K562 (cell line): Measurements from ENCODE around the gene REX1BD. TPM values are rescaled to one million over a fixed set of nuclear protein-coding genes. Genes with fewer than 3 reads are reported as not detected.

Source experiments
- ATAC-seq: fragments of 200-7000 bp; cut with Tn5 transposase; 3 replicates; pipeline ENCODE4 v1.9.1; 2020; ENCODE audit warnings: moderate library complexity
- BruUV-seq: library from RNA; stranded (reverse); fragments of 400-500 nt; replicated peaks from 2 replicates; lab custom pipeline; 2021; lab: Mats Ljungman, UMichigan
- CTCF ChIA-PET: fragments of 300-600 bp; formaldehyde crosslinking; extraction: SDS; loops from one replicate; lab custom pipeline; 2021; ENCODE audit warnings: low intra/inter-chr PET ratio; lab: Yijun Ruan, JAX
- POLR2A ChIA-PET: fragments of 300-600, 350-650 bp; sonication (Branson Sonifier 250); formaldehyde crosslinking; extraction: SDS; loops from one replicate; lab custom pipeline; 2021; ENCODE audit warnings: antibody characterized with exemption, inconsistent platforms; lab: Yijun Ruan, JAX
- DNase-seq, 4 experiments: peaks; one replicate each; pipeline versions ENCODE4 v3.0.0 to v3.0.0-alpha.2; 2011 to 2018; ENCODE audit warnings: low spot score in 3 of 4, mixed read lengths in 3 of 4; ENCODE audit errors: extremely low read depth in 1 of 4
- FAIRE-seq: peaks from 2 replicates; lab custom pipeline; 2011; peaks lifted over from hg19 to GRCh38; lab: Jason Lieb, UNC
- H2AFZ ChIP-seq: 2 replicates; pipeline ENCODE4 v1.6.0; 2011; ENCODE audit warnings: low read depth, low read length, control low read depth, inconsistent platforms
- H3K27ac ChIP-seq: fragments of 200-600 bp; 3 replicates; pipeline ENCODE4 v1.8.0; 2011; ENCODE audit warnings: low read depth, mild to moderate bottlenecking, control low read depth, inconsistent platforms, low read length, moderate library complexity, mixed read lengths; ENCODE audit errors: extremely low read depth
- H3K27me3 ChIP-seq, 2 experiments: fragments of 300-600 bp in 1 of 2; 2 replicates in 1 of 2; 3 replicates in 1 of 2; pipeline versions ENCODE4 v1.6.0 to v1.8.0; 2011; ENCODE audit warnings: inconsistent platforms in 2 of 2, low read length in 2 of 2, mild to moderate bottlenecking in 1 of 2, mixed read lengths in 1 of 2, moderate library complexity in 1 of 2; ENCODE audit not compliant: control insufficient read depth in 2 of 2, insufficient read depth in 2 of 2
- H3K36me3 ChIP-seq: fragments of 300-600 bp; 3 replicates; pipeline ENCODE4 v1.8.0; 2011; ENCODE audit warnings: mild to moderate bottlenecking, low read length, inconsistent platforms; ENCODE audit not compliant: control insufficient read depth, insufficient read depth
- H3K4me1 ChIP-seq, 2 experiments: fragments of 200-600 bp in 1 of 2; replicated peaks in 1 of 2; 2 replicates in 1 of 2; 3 replicates in 1 of 2; pipeline versions ENCODE4 v1.5.1 to v1.8.0; 2011; ENCODE audit warnings: inconsistent platforms in 2 of 2, low read length in 2 of 2, mild to moderate bottlenecking in 1 of 2, mixed read lengths in 1 of 2, moderate library complexity in 1 of 2; ENCODE audit not compliant: control insufficient read depth in 2 of 2, insufficient read depth in 2 of 2
- H3K4me2 ChIP-seq: 2 replicates; pipeline ENCODE4 v1.6.1; 2011; ENCODE audit warnings: low read length, control low read depth, inconsistent platforms, mixed read lengths; ENCODE audit not compliant: insufficient read depth
- H3K4me3 ChIP-seq: fragments of 200-600 bp; sonication (generic), shearing (Covaris generic); 2 replicates; pipeline ENCODE4 v1.5.1; 2016; ENCODE audit warnings: control low read depth, inconsistent platforms
- H3K79me2 ChIP-seq: fragments of 200-600 bp; 3 replicates; pipeline ENCODE4 v1.8.0; 2011; ENCODE audit warnings: low read length, inconsistent platforms; ENCODE audit not compliant: control insufficient read depth, insufficient read depth
- H3K9ac ChIP-seq, 2 experiments: 2 replicates each; pipeline versions ENCODE4 v1.6.0 to v1.6.1; 2011; ENCODE audit warnings: low read depth in 2 of 2, low read length in 2 of 2, control low read depth in 1 of 2, inconsistent platforms in 1 of 2, mild to moderate bottlenecking in 1 of 2, mixed read lengths in 1 of 2; ENCODE audit not compliant: insufficient read depth in 1 of 2
- H3K9me1 ChIP-seq: one replicate; pipeline ENCODE4 v1.6.0; 2011; ENCODE audit warnings: inconsistent platforms, mild to moderate bottlenecking, low read length, moderate library complexity; ENCODE audit not compliant: control insufficient read depth, insufficient read depth
- H3K9me3 ChIP-seq: replicated peaks from 2 replicates; pipeline ENCODE4 v1.5.1; 2011; ENCODE audit warnings: low read depth, low read length, inconsistent platforms; ENCODE audit not compliant: control insufficient read depth, insufficient read depth
- H4K20me1 ChIP-seq: replicated peaks from 2 replicates; pipeline ENCODE4 v1.6.1; 2011; ENCODE audit warnings: low read length, inconsistent platforms, mixed read lengths; ENCODE audit not compliant: control insufficient read depth, insufficient read depth
- EGR1 ChIP-seq: fragments of 450-650 bp; conservative IDR thresholded peaks from 2 replicates; pipeline ENCODE4 v1.6.1; 2017; ENCODE audit warnings: mild to moderate bottlenecking
- EP300 ChIP-seq: IDR thresholded peaks from 2 replicates; pipeline ENCODE4 v1.6.1; 2012; ENCODE audit warnings: low read length, improper control_type of control experiment
- MYNN ChIP-seq, 2 experiments: sonication (generic); formaldehyde crosslinking in 1 of 2; IDR thresholded peaks; 2 replicates each; pipeline versions ENCODE4 v1.5.0 to v1.6.1; 2016 to 2020; ENCODE audit warnings: antibody characterized with exemption in 1 of 2, missing genetic modification reagents in 1 of 2
- SNAPC5 ChIP-seq: fragments of 250-450 bp; sonication (Bioruptor Pico); IDR thresholded peaks from 2 replicates; pipeline ENCODE4 v1.8.0; 2021; ENCODE audit warnings: moderate library complexity, mild to moderate bottlenecking, inconsistent platforms
- ZNF263 ChIP-seq: sonication (generic); formaldehyde crosslinking; IDR thresholded peaks from 2 replicates; pipeline ENCODE4 v1.8.0; 2022; ENCODE audit warnings: mild to moderate bottlenecking, missing genetic modification reagents, borderline replicate concordance
- ZNF696 ChIP-seq: fragments of 250-450 bp; sonication (Bioruptor Pico); conservative IDR thresholded peaks from 2 replicates; pipeline ENCODE4 v1.4.0; 2020; ENCODE audit warnings: mild to moderate bottlenecking, moderate library complexity
- WGBS: fragments of 100-300 bp; shearing (Covaris generic); methylation state at CpG from one replicate; pipeline ENCODE4 v1.1.6; 2016; ENCODE audit warnings: low coverage, mixed read lengths; ENCODE audit not compliant: insufficient coverage; ENCODE audit errors: missing lambda C conversion rate; 5-methylcytosine and 5-hydroxymethylcytosine counted together
- in situ Hi-C: fragments of 300-500 bp; cut with MboI; formaldehyde crosslinking; loops from 4 replicates; pipeline ENCODE4 v1.15.0; 2018; ENCODE audit warnings: inconsistent platforms, mixed read lengths
- intact Hi-C: fragments of 100-400 bp; cut with micrococcal nuclease; formaldehyde crosslinking; loops from 2 replicates; pipeline ENCODE4 v1.14.2; 2022
- polyA plus RNA-seq, 8 experiments: library from polyadenylated mRNA; depleted of rRNA in 4 of 8; stranded (reverse) in 5 of 8; unstranded in 3 of 8; fragments of >200 nt; fragmentation: Nextera tagmentation in 2 of 8; fragmentation: Illumina TruSeq in 1 of 8; extraction: Ambion mirVana in 2 of 8; extraction: Trizol in 1 of 8; gene quantifications; 2 replicates each; pipeline versions ENCODE4 v1.2.1 to v1.2.3, GENCODE V29; 2011 to 2014; ENCODE audit warnings: inconsistent platforms in 1 of 8, missing spikeins in 1 of 8
- total RNA-seq, 7 experiments: library from RNA; depleted of rRNA in 6 of 7; stranded (reverse); fragments of >200 nt in 6 of 7; fragmentation: Illumina TruSeq in 2 of 7; extraction: Trizol in 2 of 7; gene quantifications; 2 replicates each; pipeline versions ENCODE4 v1.2.1 to v1.2.3, GENCODE V29; 2011 to 2021; ENCODE audit warnings: low replicate concordance in 1 of 7
- TF ChIP-seq, protein P1 (sequence below): fragments of 450-650 bp; IDR thresholded peaks from 2 replicates; pipeline ENCODE4 v1.6.1; 2014; ENCODE audit warnings: low read depth, mild to moderate bottlenecking, moderate library complexity, borderline replicate concordance

The REX1BD gene
- total and polyA plus RNA-seq, 9 of the 15 experiments (the other 6 are each of a cell fraction or from before 2014, with no cell fraction given): 1.9 to 136 (median 13.8) TPM

GRCh38 chr19:18629166-18630088 is 40.8 kb downstream of the REX1BD start:
- Histone ChIP-seq H3K79me2 (no peaks in the 10 kb centered on the region), H3K36me3 (no peaks in the 10 kb centered on the region), H3K27ac (no peak overlapping the region), H3K4me2 (no peak overlapping the region), H3K9me3 (no peaks in the 10 kb centered on the region), H3K4me1 (peaks cover 0 to 3% of the 10 kb centered on the region in 2 experiments; a peak in 2 of 5 replicates), H2AFZ (no peak overlapping the region), H3K4me3 (no peak overlapping the region), H4K20me1 (no peaks in the 10 kb centered on the region), H3K9ac (0 out of 4 replicates have a peak overlapping the region, but pooled peaks of 1 of the 2 experiments have one; percentile 28), H3K27me3 (peaks cover 24 to 51% of the 10 kb centered on the region in 2 experiments; a peak in 4 of 5 replicates), H3K9me1 (no peaks in the 10 kb centered on the region)
- no TSS peak for BruUV-seq
- in situ Hi-C loops: no loop called here
- intact Hi-C loops: no loop called here
- DNase-seq (no peak), ATAC-seq (no peak), FAIRE-seq (no peak)
- TF ChIP-seq, protein P1, sequence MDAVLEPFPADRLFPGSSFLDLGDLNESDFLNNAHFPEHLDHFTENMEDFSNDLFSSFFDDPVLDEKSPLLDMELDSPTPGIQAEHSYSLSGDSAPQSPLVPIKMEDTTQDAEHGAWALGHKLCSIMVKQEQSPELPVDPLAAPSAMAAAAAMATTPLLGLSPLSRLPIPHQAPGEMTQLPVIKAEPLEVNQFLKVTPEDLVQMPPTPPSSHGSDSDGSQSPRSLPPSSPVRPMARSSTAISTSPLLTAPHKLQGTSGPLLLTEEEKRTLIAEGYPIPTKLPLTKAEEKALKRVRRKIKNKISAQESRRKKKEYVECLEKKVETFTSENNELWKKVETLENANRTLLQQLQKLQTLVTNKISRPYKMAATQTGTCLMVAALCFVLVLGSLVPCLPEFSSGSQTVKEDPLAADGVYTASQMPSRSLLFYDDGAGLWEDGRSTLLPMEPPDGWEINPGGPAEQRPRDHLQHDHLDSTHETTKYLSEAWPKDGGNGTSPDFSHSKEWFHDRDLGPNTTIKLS: peak; percentile 33; the same call in 1 of the 2 replicates
- TF ChIP-seq EGR1: 0 out of 2 replicates have a peak, but pooled peaks have one; percentile 7
- TF ChIP-seq ZNF263: no peak
- TF ChIP-seq EP300: peak; percentile 41; the same call in 1 of the 2 replicates
- peak; percentile 66; the same call in 1 of the 2 replicates for TF ChIP-seq MYNN (IDR thresholded peaks at IDR 0.05)
- TF ChIP-seq MYNN (CRISPR knock-in tag; IDR thresholded peaks at IDR 0.05): no peak
- no peak for TF ChIP-seq SNAPC5
- no peak for TF ChIP-seq ZNF696
- ChIA-PET CTCF (no interaction called here), POLR2A (no interaction called here)
- WGBS: 27% methylated on average over 15 of the region's 15 CpGs
